ENCODE results near the gene RNF146. TPM values are rescaled to one million over a fixed set of nuclear protein-coding genes. Genes with fewer than 3 reads are reported as not detected.

The RNF146 gene
- total and polyA plus RNA-seq, 2 experiments from 2014 or later, result 24.2 to 43.7 TPM

GRCh38 chr6:127243501-127243900 is 23.2 kb upstream of the RNF146 start:
- ATAC-seq (no peak), DNase-seq (ENCODE audit: low spot score) (no peak)
- H3K9me3 Mint-ChIP-seq, result no peaks in the 10 kb centered on the region; the same call in 2 of the 3 replicates
- no peaks in the 10 kb centered on the region for H3F3A ChIP-seq (replicated peaks; ENCODE audit: low read depth)
- H2AFZ ChIP-seq, result no peak overlapping the region
- H3K4me3 ChIP-seq, result no peak overlapping the region
- no peak overlapping the region for H3K4me3 Mint-ChIP-seq
- no peaks in the 10 kb centered on the region for H3K27me3 ChIP-seq (ENCODE audit: insufficient read depth)
- H3K4me1 Mint-ChIP-seq, result no peaks in the 10 kb centered on the region
- no peaks in the 10 kb centered on the region for H3K4me1 ChIP-seq (ENCODE audit: insufficient read depth)
- TF ChIP-seq REST (IDR thresholded peaks at IDR 0.05; ENCODE audit: unreplicated experiment) (no peak), CREB1 (CRISPR knock-in tag; IDR thresholded peaks at IDR 0.05; ENCODE audit: low read depth) (no peak), POLR2AphosphoS5 (IDR thresholded peaks at IDR 0.05; ENCODE audit: low read depth) (no peak), JUNB (IDR thresholded peaks at IDR 0.05; ENCODE audit: unreplicated experiment) (no peak), NANOG (IDR thresholded peaks at IDR 0.05; ENCODE audit: borderline replicate concordance) (no peak), ETS1 (IDR thresholded peaks at IDR 0.05) (no peak), EZH2 (IDR thresholded peaks at IDR 0.05; ENCODE audit: low read depth, unreplicated experiment) (no peak), STAT1 (IDR thresholded peaks at IDR 0.05; ENCODE audit: unreplicated experiment) (no peak), CTCF (conservative IDR thresholded peaks at IDR 0.05; ENCODE audit: low read depth in 2 of 2) (no peak), ZNF462 (CRISPR knock-in tag; IDR thresholded peaks at IDR 0.05) (no peak), ZNF114 (CRISPR knock-in tag; IDR thresholded peaks at IDR 0.05) (no peak), EZH2phosphoT487 (IDR thresholded peaks at IDR 0.05; ENCODE audit: unreplicated experiment) (no peak), ZNF331 (CRISPR knock-in tag; IDR thresholded peaks at IDR 0.05; ENCODE audit: low read depth) (no peak)
- no peak overlapping the region for H3K27ac ChIP-seq (ENCODE audit: low read depth)
- no peak overlapping the region for H3K4me2 ChIP-seq
- H4K20me1 ChIP-seq (replicated peaks; ENCODE audit: insufficient read depth), result no peaks in the 10 kb centered on the region
- no peaks in the 10 kb centered on the region for H3K79me2 ChIP-seq (replicated peaks; ENCODE audit: insufficient read depth)
- no peak overlapping the region for H3K27ac Mint-ChIP-seq
- no peaks in the 10 kb centered on the region for H3K27me3 Mint-ChIP-seq (ENCODE audit: insufficient read depth, low read depth, poor library complexity)
- H3K9me2 ChIP-seq (ENCODE audit: insufficient read depth), result no peaks in the 10 kb centered on the region
- no peaks in the 10 kb centered on the region for H3K36me3 ChIP-seq (ENCODE audit: insufficient read depth)
- no peaks in the 10 kb centered on the region for H3K36me3 Mint-ChIP-seq (ENCODE audit: low read depth)
